Measurements from ENCODE around the gene ART5. TPM values are rescaled to one million over a fixed set of nuclear protein-coding genes. Genes with fewer than 3 reads are reported as not detected.

Gene ART5
- polyA plus RNA-seq, 1 donor (not counting 4 experiments of a cell fraction or from before 2014, with no cell fraction given) = not detected

- no peak overlapping the region for H3K27ac ChIP-seq (ENCODE audit: control insufficient read depth, insufficient read depth, low read length)
- no peaks in the 10 kb centered on the region for H3K9me1 ChIP-seq (ENCODE audit: control insufficient read depth, extremely low read depth, insufficient read depth, low read length)
- H3K4me3 ChIP-seq (ENCODE audit: control insufficient read depth in 2 of 3, extremely low read depth in 1 of 3, insufficient read depth in 2 of 3, low read depth in 1 of 3, low read length in 3 of 3) = no peak overlapping the region
- H2AFZ ChIP-seq (ENCODE audit: control insufficient read depth, low read length) = no peak overlapping the region
- no peaks in the 10 kb centered on the region for H3K9me3 ChIP-seq (ENCODE audit: control insufficient read depth, low read depth, low read length)
- no peak for DNase-seq (ENCODE audit: low read depth, low spot score)
- no peaks in the 10 kb centered on the region for H4K20me1 ChIP-seq (ENCODE audit: control insufficient read depth, extremely low read depth, insufficient read depth, low read length)
- dilution Hi-C loops (cut with MboI; ENCODE audit: extremely low pct_ligation_motif_present, low sequenced_read_pairs) = no loop called here
- TF ChIP-seq EZH2 (IDR thresholded peaks at IDR 0.05; ENCODE audit: low read length) (no peak), CTCF (optimal IDR thresholded peaks at IDR 0.05 in 1 of 3, IDR thresholded peaks at IDR 0.05 in 1 of 3, conservative IDR thresholded peaks at IDR 0.05 in 1 of 3; ENCODE audit: extremely low read depth in 1 of 3, insufficient read depth in 2 of 3, low read length in 3 of 3) (no peak)
- FAIRE-seq = no peak
- no peaks in the 10 kb centered on the region for H3K27me3 ChIP-seq (ENCODE audit: control insufficient read depth, extremely low read depth, insufficient read depth, low read length)
- no peaks in the 10 kb centered on the region for H3K4me1 ChIP-seq (ENCODE audit: control insufficient read depth, extremely low read depth, insufficient read depth, low read length)
- peaks cover 12 to 24% of the 10 kb centered on the region in 2 experiments for H3K36me3 ChIP-seq (ENCODE audit: control insufficient read depth in 2 of 2, extremely low read depth in 1 of 2, insufficient read depth in 2 of 2, low read length in 2 of 2)
- no peak overlapping the region for H3K4me2 ChIP-seq (ENCODE audit: control insufficient read depth, extremely low read depth, insufficient read depth, low read depth, low read length)
- H3K79me2 ChIP-seq (ENCODE audit: control insufficient read depth, insufficient read depth, low read length) = no peaks in the 10 kb centered on the region
- no peak overlapping the region for H3K9ac ChIP-seq (ENCODE audit: control insufficient read depth, extremely low read depth, insufficient read depth, low read length)
Measured at GRCh38 chr11:3665336-3666022, 23.7 kb upstream of the ART5 start.

GRCh38 chr11:3664032-3664630 is 22.3 kb upstream of the ART5 start:
- Histone ChIP-seq H2AFZ (ENCODE audit: control insufficient read depth, low read length) (no peak overlapping the region), H3K36me3 (ENCODE audit: control insufficient read depth in 2 of 2, extremely low read depth in 1 of 2, insufficient read depth in 2 of 2, low read length in 2 of 2) (peaks cover 9 to 19% of the 10 kb centered on the region in 2 experiments), H3K4me2 (ENCODE audit: control insufficient read depth, extremely low read depth, insufficient read depth, low read depth, low read length) (no peak overlapping the region), H3K4me1 (ENCODE audit: control insufficient read depth, extremely low read depth, insufficient read depth, low read length) (no peaks in the 10 kb centered on the region), H3K4me3 (ENCODE audit: control insufficient read depth in 2 of 3, extremely low read depth in 1 of 3, insufficient read depth in 2 of 3, low read depth in 1 of 3, low read length in 3 of 3) (no peak overlapping the region), H4K20me1 (ENCODE audit: control insufficient read depth, extremely low read depth, insufficient read depth, low read length) (no peaks in the 10 kb centered on the region), H3K9me1 (ENCODE audit: control insufficient read depth, extremely low read depth, insufficient read depth, low read length) (no peaks in the 10 kb centered on the region), H3K79me2 (ENCODE audit: control insufficient read depth, insufficient read depth, low read length) (no peaks in the 10 kb centered on the region), H3K27me3 (ENCODE audit: control insufficient read depth, extremely low read depth, insufficient read depth, low read length) (no peaks in the 10 kb centered on the region), H3K9me3 (ENCODE audit: control insufficient read depth, low read depth, low read length) (no peaks in the 10 kb centered on the region), H3K27ac (ENCODE audit: control insufficient read depth, insufficient read depth, low read length) (no peak overlapping the region), H3K9ac (ENCODE audit: control insufficient read depth, extremely low read depth, insufficient read depth, low read length) (no peak overlapping the region)
- no peak for FAIRE-seq
- dilution Hi-C loops (cut with MboI; ENCODE audit: extremely low pct_ligation_motif_present, low sequenced_read_pairs) = no loop called here
- no peak for TF ChIP-seq CTCF (optimal IDR thresholded peaks at IDR 0.05 in 1 of 3, IDR thresholded peaks at IDR 0.05 in 1 of 3, conservative IDR thresholded peaks at IDR 0.05 in 1 of 3; ENCODE audit: extremely low read depth in 1 of 3, insufficient read depth in 2 of 3, low read length in 3 of 3)
- DNase-seq (ENCODE audit: low read depth, low spot score) = no peak

Measured in keratinocyte (primary cell).